ENCODE measurements around the gene TMEM108. TPM values are rescaled to one million over a fixed set of nuclear protein-coding genes. Genes with fewer than 3 reads are reported as not detected.

Gene TMEM108
- polyA plus RNA-seq, 1 of the 3 experiments (the other 2 are of a cell fraction), result 8.6 TPM

GRCh38 chr3:133292296-133292695 lies 254.1 kb downstream of the TMEM108 start:
- POLR2A ChIA-PET, result no interaction called here
- Histone ChIP-seq H3K9me2 (no peaks in the 10 kb centered on the region), H3K4me2 (no peak overlapping the region), H3K27ac (ENCODE audit: low read depth in 2 of 2, low read length in 1 of 2) (peak overlapping the region; percentile 87 to 94), H4K20me1 (ENCODE audit: insufficient read depth) (no peaks in the 10 kb centered on the region), H3K36me3 (replicated peaks in 1 of 2; ENCODE audit: control insufficient read depth in 1 of 2, insufficient read depth in 2 of 2, low read length in 1 of 2) (no peaks in the 10 kb centered on the region), H2AFZ (ENCODE audit: low read depth) (no peak overlapping the region), H3K4me1 (ENCODE audit: control insufficient read depth in 1 of 2, insufficient read depth in 2 of 2, low read depth in 1 of 2, low read length in 1 of 2) (peaks cover 43 to 54% of the 10 kb centered on the region in 2 experiments), H3K79me2 (ENCODE audit: insufficient read depth) (no peaks in the 10 kb centered on the region), H3K27me3 (ENCODE audit: insufficient read depth) (no peaks in the 10 kb centered on the region), H3F3A (replicated peaks; ENCODE audit: insufficient read depth) (peaks cover 24% of the 10 kb centered on the region), H3K4me3 (ENCODE audit: low read depth in 2 of 2, low read length in 1 of 2) (no peak overlapping the region), H3K9ac (no peak overlapping the region), H3K9me3 (no peaks in the 10 kb centered on the region)
- 96% methylated on average over 3 of the region's 3 CpGs for WGBS (ENCODE audit: low lambda C conversion rate)
- CTCF ChIA-PET, result interaction anchor here (0.6 to 1.4 kb wide), 3 partner anchors 12 to 87 kb away, joined by 3 to 4 read pairs (median 3); no protein-coding TSS in a partner anchor
- DNase-seq, result no peak
- TF ChIP-seq JUND (IDR thresholded peaks at IDR 0.05), result no peak
- no peak for TF ChIP-seq POLR2AphosphoS5 (IDR thresholded peaks at IDR 0.05; ENCODE audit: low read depth, low read length)
- TF ChIP-seq USF1 (IDR thresholded peaks at IDR 0.05; ENCODE audit: borderline replicate concordance, low read depth), result no peak
- no peak for TF ChIP-seq FOXM1 (IDR thresholded peaks at IDR 0.05; ENCODE audit: low read depth)
- no peak for TF ChIP-seq CHD2 (IDR thresholded peaks at IDR 0.05; ENCODE audit: low read length, partially characterized antibody)
- TF ChIP-seq YY1 (IDR thresholded peaks at IDR 0.05; ENCODE audit: low read depth), result no peak
- TF ChIP-seq RAD21 (IDR thresholded peaks at IDR 0.05; ENCODE audit: low read length), result no peak
- no peak for TF ChIP-seq RCOR1 (IDR thresholded peaks at IDR 0.05; ENCODE audit: low read length)
- no peak for TF ChIP-seq GATA2 (CRISPR knock-in tag; IDR thresholded peaks at IDR 0.05)
- TF ChIP-seq RXRA (IDR thresholded peaks at IDR 0.05; ENCODE audit: borderline replicate concordance, low read depth), result no peak
- no peak for TF ChIP-seq NFIC (IDR thresholded peaks at IDR 0.05; ENCODE audit: borderline replicate concordance)
- TF ChIP-seq, protein P1, sequence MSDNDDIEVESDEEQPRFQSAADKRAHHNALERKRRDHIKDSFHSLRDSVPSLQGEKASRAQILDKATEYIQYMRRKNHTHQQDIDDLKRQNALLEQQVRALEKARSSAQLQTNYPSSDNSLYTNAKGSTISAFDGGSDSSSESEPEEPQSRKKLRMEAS (IDR thresholded peaks at IDR 0.05; ENCODE audit: low read depth), result no peak
- TF ChIP-seq GABPA (IDR thresholded peaks at IDR 0.05; ENCODE audit: low read depth), result no peak
- no peak for TF ChIP-seq REST (IDR thresholded peaks at IDR 0.05; ENCODE audit: low read depth, low read length)
- TF ChIP-seq TCF12 (IDR thresholded peaks at IDR 0.05), result no peak
- no peak for TF ChIP-seq EZH2phosphoT487 (IDR thresholded peaks at IDR 0.05; ENCODE audit: borderline replicate concordance, low read depth)
- TF ChIP-seq, protein P2, sequence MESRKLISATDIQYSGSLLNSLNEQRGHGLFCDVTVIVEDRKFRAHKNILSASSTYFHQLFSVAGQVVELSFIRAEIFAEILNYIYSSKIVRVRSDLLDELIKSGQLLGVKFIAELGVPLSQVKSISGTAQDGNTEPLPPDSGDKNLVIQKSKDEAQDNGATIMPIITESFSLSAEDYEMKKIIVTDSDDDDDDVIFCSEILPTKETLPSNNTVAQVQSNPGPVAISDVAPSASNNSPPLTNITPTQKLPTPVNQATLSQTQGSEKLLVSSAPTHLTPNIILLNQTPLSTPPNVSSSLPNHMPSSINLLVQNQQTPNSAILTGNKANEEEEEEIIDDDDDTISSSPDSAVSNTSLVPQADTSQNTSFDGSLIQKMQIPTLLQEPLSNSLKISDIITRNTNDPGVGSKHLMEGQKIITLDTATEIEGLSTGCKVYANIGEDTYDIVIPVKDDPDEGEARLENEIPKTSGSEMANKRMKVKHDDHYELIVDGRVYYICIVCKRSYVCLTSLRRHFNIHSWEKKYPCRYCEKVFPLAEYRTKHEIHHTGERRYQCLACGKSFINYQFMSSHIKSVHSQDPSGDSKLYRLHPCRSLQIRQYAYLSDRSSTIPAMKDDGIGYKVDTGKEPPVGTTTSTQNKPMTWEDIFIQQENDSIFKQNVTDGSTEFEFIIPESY (IDR thresholded peaks at IDR 0.05; ENCODE audit: borderline replicate concordance, low read depth), result no peak

Data from SK-N-SH (cell line).